Eye (tissue), 1 donor: ENCODE results near the gene DACH1.
"Not testable (repeated sequence)": the region's sequence is repeated elsewhere in the genome, so short reads cannot be mapped to it uniquely, and the experiment has no call there.

Experiments
- DNase-seq: peaks from one replicate; pipeline ENCODE4 v3.0.0-alpha.2; 2015

The DACH1 gene

GRCh38 chr13:71827241-71827640 is 39.8 kb downstream of the DACH1 start:
- DNase-seq = peak; percentile 65

- DNase-seq = no peak
Measured at GRCh38 chr13:71820699-71821098, 46.3 kb downstream of the DACH1 start.

GRCh38 chr13:71817335-71817734 is 49.7 kb downstream of the DACH1 start:
- DNase-seq = no peak

GRCh38 chr13:71814806-71815360 is 52.1 kb downstream of the DACH1 start:
- DNase-seq = no peak

GRCh38 chr13:71813187-71813586 is 53.8 kb downstream of the DACH1 start:
- DNase-seq = no peak

- no peak for DNase-seq
Measured at GRCh38 chr13:71811344-71811743, 55.7 kb downstream of the DACH1 start.

- DNase-seq = no peak
Measured at GRCh38 chr13:71808708-71809107, 58.3 kb downstream of the DACH1 start.

GRCh38 chr13:71806886-71807285 is 60.1 kb downstream of the DACH1 start:
- no peak for DNase-seq

- no peak for DNase-seq
Measured at GRCh38 chr13:71803066-71803465, 63.9 kb downstream of the DACH1 start.

GRCh38 chr13:71801781-71802180 is 65.2 kb downstream of the DACH1 start:
- DNase-seq = peak; percentile 89

GRCh38 chr13:71801165-71801760 is 65.7 kb downstream of the DACH1 start:
- peak; percentile 44 for DNase-seq

- DNase-seq = no peak
Measured at GRCh38 chr13:71799324-71799723, 67.7 kb downstream of the DACH1 start.

- no peak for DNase-seq
Measured at GRCh38 chr13:71798707-71799106, 68.3 kb downstream of the DACH1 start.

- DNase-seq = peak; percentile 79
Measured at GRCh38 chr13:71797517-71797916, 69.5 kb downstream of the DACH1 start.

GRCh38 chr13:71789693-71790329 is 77.2 kb downstream of the DACH1 start:
- no peak for DNase-seq

GRCh38 chr13:71789037-71789436 is 78.0 kb downstream of the DACH1 start:
- DNase-seq = no peak

- DNase-seq = no peak
Measured at GRCh38 chr13:71787414-71787813, 79.6 kb downstream of the DACH1 start.

- DNase-seq = peak; percentile 67
Measured at GRCh38 chr13:71786875-71787274, 80.1 kb downstream of the DACH1 start.

GRCh38 chr13:71785361-71785760 is 81.6 kb downstream of the DACH1 start:
- no peak for DNase-seq

GRCh38 chr13:71780546-71780945 is 86.5 kb downstream of the DACH1 start:
- no peak for DNase-seq

- not testable (repeated sequence) for DNase-seq
Measured at GRCh38 chr13:71778998-71779397, 88.0 kb downstream of the DACH1 start.

GRCh38 chr13:71775966-71776365 is 91.0 kb downstream of the DACH1 start:
- no peak for DNase-seq

- DNase-seq = no peak
Measured at GRCh38 chr13:71774863-71775262, 92.1 kb downstream of the DACH1 start.

- no peak for DNase-seq
Measured at GRCh38 chr13:71773531-71773930, 93.5 kb downstream of the DACH1 start.

- DNase-seq = peak; percentile 50
Measured at GRCh38 chr13:71772361-71772760, 94.6 kb downstream of the DACH1 start.
